ENCODE results near the gene GSTM5. TPM values are rescaled to one million over a fixed set of nuclear protein-coding genes. Genes with fewer than 3 reads are reported as not detected.

Gene GSTM5
- total RNA-seq, 1 experiment from 2014 or later = not detected

GRCh38 chr1:109726007-109726406 is 14.0 kb downstream of the GSTM5 start:
- TF ChIP-seq CTCF (conservative IDR thresholded peaks at IDR 0.05) = no peak

More at GRCh38 chr1:109726007-109726406, 14.0 kb downstream of the GSTM5 start:
- H3K4ac ChIP-seq (ENCODE audit: low read depth, low read length) = no peak overlapping the region
- no peak overlapping the region for H2BK20ac ChIP-seq (ENCODE audit: low read depth, low read length, poor library complexity, severe bottlenecking)
- no CpG with 5 or more reads among the region's 1 CpG for WGBS (ENCODE audit: extremely low coverage, insufficient read length, low lambda C conversion rate)
- H3K4me1 ChIP-seq (ENCODE audit: insufficient read depth, low read length) = no peaks in the 10 kb centered on the region
- H3K79me1 ChIP-seq (ENCODE audit: insufficient read depth, low read depth, low read length, poor library complexity, severe bottlenecking) = no peaks in the 10 kb centered on the region
- H2BK15ac ChIP-seq (ENCODE audit: low read depth, low read length) = no peak overlapping the region
- no peak overlapping the region for H2BK12ac ChIP-seq (ENCODE audit: insufficient read length, low read depth, low read length)
- no peak overlapping the region for H2AFZ ChIP-seq (ENCODE audit: low read length)
- H3K79me2 ChIP-seq (ENCODE audit: insufficient read depth, low read length) = no peaks in the 10 kb centered on the region
- H4K5ac ChIP-seq (ENCODE audit: insufficient read length, low read depth, low read length) = no peak overlapping the region
- no peak overlapping the region for H3K27ac ChIP-seq (ENCODE audit: insufficient read length, low read depth, low read length)
- no peak overlapping the region for H4K91ac ChIP-seq (ENCODE audit: insufficient read length, low read depth, low read length)
- no peaks in the 10 kb centered on the region for H3K23me2 ChIP-seq (ENCODE audit: insufficient read length, low read depth, low read length, poor library complexity, severe bottlenecking)
- H3T11ph ChIP-seq (ENCODE audit: low read length) = no peak overlapping the region
- H3K18ac ChIP-seq (ENCODE audit: insufficient read length, low read depth, low read length) = no peak overlapping the region
- peaks cover 10 to 17% of the 10 kb centered on the region in 2 experiments for H3K9me3 Mint-ChIP-seq
- H4K20me1 ChIP-seq (ENCODE audit: control insufficient read depth, insufficient read depth, insufficient read length) = no peaks in the 10 kb centered on the region
- H3K23ac ChIP-seq (ENCODE audit: insufficient read length, low read depth, low read length) = no peak overlapping the region
- H3K4me1 Mint-ChIP-seq = peaks cover 9 to 22% of the 10 kb centered on the region in 2 experiments; a peak in 3 of 4 replicates
- no peak overlapping the region for H3K4me2 ChIP-seq (ENCODE audit: insufficient read depth, insufficient read length, low read length)
- H3K4me3 Mint-ChIP-seq = no peak overlapping the region
- H3K36me3 Mint-ChIP-seq (ENCODE audit: insufficient read depth in 1 of 3, low read depth in 3 of 3) = peaks cover 0 to 5% (median 4%) of the 10 kb centered on the region in 3 experiments; a peak in 4 of 7 replicates
- DNase-seq = no peak
- H3K9ac ChIP-seq (ENCODE audit: extremely low read depth, insufficient read length, low read length) = no peak overlapping the region
- peaks cover 11% of the 10 kb centered on the region for H3K9me3 ChIP-seq (ENCODE audit: control insufficient read depth, low read depth, low read length)
- H2BK5ac ChIP-seq (ENCODE audit: insufficient read length, low read length) = no peak overlapping the region
- H3K14ac ChIP-seq (ENCODE audit: insufficient read depth, low read length) = no peak overlapping the region
- no peak overlapping the region for H3K27ac Mint-ChIP-seq
- H3K27me3 Mint-ChIP-seq (ENCODE audit: low read depth) = peaks cover 16% of the 10 kb centered on the region
- H3K56ac ChIP-seq (ENCODE audit: insufficient read length, low read depth, low read length) = no peak overlapping the region
- H3K27me3 ChIP-seq (ENCODE audit: insufficient read depth, low read length) = no peaks in the 10 kb centered on the region
- H2AK5ac ChIP-seq (ENCODE audit: insufficient read length, low read length) = no peak overlapping the region
- no peak overlapping the region for H4K8ac ChIP-seq (replicated peaks; ENCODE audit: insufficient read length, low read depth, low read length)
- no peak overlapping the region for H2BK120ac ChIP-seq (ENCODE audit: low read depth, low read length, poor library complexity, severe bottlenecking)

Data from H9 (cell line).